ENCODE measurements around the gene DBNDD1.

- TF ChIP-seq CTCF (IDR thresholded peaks at IDR 0.05) (no peak), EZH2 (IDR thresholded peaks at IDR 0.05; ENCODE audit: borderline replicate concordance, insufficient read depth, low read depth, low read length, poor library complexity, severe bottlenecking) (no peak)
Observed at GRCh38 chr16:89993971-89994370, 25.3 kb downstream of the DBNDD1 start.
